ENCODE measurements around the gene IL1B.

The IL1B gene

GRCh38 chr2:112836163-112836560, 417 bp downstream of the IL1B start:
- TF ChIP-seq GATA2 (IDR thresholded peaks at IDR 0.05; ENCODE audit: low read depth, low read length), result no peak
- no peak for TF ChIP-seq GATA3 (IDR thresholded peaks at IDR 0.05; ENCODE audit: low read depth, low read length)

GRCh38 chr2:112835536-112836162, 930 bp downstream of the IL1B start:
- TF ChIP-seq GATA2 (IDR thresholded peaks at IDR 0.05; ENCODE audit: low read depth, low read length) (no peak), GATA3 (IDR thresholded peaks at IDR 0.05; ENCODE audit: low read depth, low read length) (no peak)

GRCh38 chr2:112835061-112835501, 1.5 kb downstream of the IL1B start:
- TF ChIP-seq GATA3 (IDR thresholded peaks at IDR 0.05; ENCODE audit: low read depth, low read length) (no peak), GATA2 (IDR thresholded peaks at IDR 0.05; ENCODE audit: low read depth, low read length) (no peak)

- TF ChIP-seq GATA3 (IDR thresholded peaks at IDR 0.05; ENCODE audit: low read depth, low read length) (no peak), GATA2 (IDR thresholded peaks at IDR 0.05; ENCODE audit: low read depth, low read length) (no peak)
These were observed 2.1 kb downstream of the IL1B start for GRCh38 chr2:112834396-112835037.

- no peak for TF ChIP-seq GATA2 (IDR thresholded peaks at IDR 0.05; ENCODE audit: low read depth, low read length)
- TF ChIP-seq GATA3 (IDR thresholded peaks at IDR 0.05; ENCODE audit: low read depth, low read length), result no peak
These were observed 2.6 kb downstream of the IL1B start for GRCh38 chr2:112833976-112834375.

GRCh38 chr2:112832841-112833638, 3.5 kb downstream of the IL1B start:
- no peak for TF ChIP-seq GATA3 (IDR thresholded peaks at IDR 0.05; ENCODE audit: low read depth, low read length)
- no peak for TF ChIP-seq GATA2 (IDR thresholded peaks at IDR 0.05; ENCODE audit: low read depth, low read length)

GRCh38 chr2:112831946-112832840, 4.4 kb downstream of the IL1B start:
- no peak for TF ChIP-seq GATA3 (IDR thresholded peaks at IDR 0.05; ENCODE audit: low read depth, low read length)
- no peak for TF ChIP-seq GATA2 (IDR thresholded peaks at IDR 0.05; ENCODE audit: low read depth, low read length)

GRCh38 chr2:112831513-112831845, 5.1 kb downstream of the IL1B start:
- TF ChIP-seq GATA2 (IDR thresholded peaks at IDR 0.05; ENCODE audit: low read depth, low read length) (no peak), GATA3 (IDR thresholded peaks at IDR 0.05; ENCODE audit: low read depth, low read length) (no peak)

GRCh38 chr2:112830682-112831512, 5.7 kb downstream of the IL1B start:
- no peak for TF ChIP-seq GATA2 (IDR thresholded peaks at IDR 0.05; ENCODE audit: low read depth, low read length)
- TF ChIP-seq GATA3 (IDR thresholded peaks at IDR 0.05; ENCODE audit: low read depth, low read length), result no peak

GRCh38 chr2:112829961-112830681, 6.5 kb downstream of the IL1B start:
- TF ChIP-seq GATA3 (IDR thresholded peaks at IDR 0.05; ENCODE audit: low read depth, low read length), result no peak

- TF ChIP-seq GATA2 (IDR thresholded peaks at IDR 0.05; ENCODE audit: low read depth, low read length) (no peak), GATA3 (IDR thresholded peaks at IDR 0.05; ENCODE audit: low read depth, low read length) (no peak)
These were observed 7.2 kb downstream of the IL1B start for GRCh38 chr2:112829101-112829960.

GRCh38 chr2:112828251-112828691, 8.3 kb downstream of the IL1B start:
- TF ChIP-seq GATA2 (IDR thresholded peaks at IDR 0.05; ENCODE audit: low read depth, low read length), result no peak
- no peak for TF ChIP-seq GATA3 (IDR thresholded peaks at IDR 0.05; ENCODE audit: low read depth, low read length)

Data from SH-SY5Y (cell line).